Muscle layer of duodenum (tissue), 2 donors: ENCODE data around the gene SLC25A47.
A peak's percentile ranks its signal among the peaks of the same experiment; 100 is the strongest.
"Not testable (repeated sequence)": the region's sequence is repeated elsewhere in the genome, so short reads cannot be mapped to it uniquely, and the experiment has no call there.

Source experiments
- H3K27ac ChIP-seq: one replicate; pipeline ENCODE4 v1.7.0; 2013; ENCODE audit warnings: mild to moderate bottlenecking, low read length
- H3K27me3 ChIP-seq: one replicate; pipeline ENCODE4 v1.7.0; 2013; ENCODE audit warnings: low read depth, mild to moderate bottlenecking, control low read depth, low read length
- H3K36me3 ChIP-seq, 2 donors: one replicate each; pipeline ENCODE4 v1.7.0; 2013; ENCODE audit warnings: low read length in 2 of 2, control low read depth in 1 of 2, mild to moderate bottlenecking in 1 of 2; ENCODE audit not compliant: insufficient read depth in 2 of 2, control insufficient read depth in 1 of 2
- H3K4me1 ChIP-seq, 2 donors: one replicate each; pipeline ENCODE4 v1.7.0; 2013; ENCODE audit warnings: low read length in 2 of 2, mild to moderate bottlenecking in 2 of 2, control low read depth in 1 of 2, moderate library complexity in 1 of 2; ENCODE audit not compliant: insufficient read depth in 2 of 2, control insufficient read depth in 1 of 2
- H3K4me3 ChIP-seq, 2 donors: one replicate each; pipeline ENCODE4 v1.7.0; 2013; ENCODE audit warnings: low read length in 2 of 2, low read depth in 1 of 2, mild to moderate bottlenecking in 1 of 2
- H3K9me3 ChIP-seq, 2 donors: one replicate each; pipeline ENCODE4 v1.7.0; 2013; ENCODE audit warnings: low read length in 2 of 2, control low read depth in 1 of 2, mild to moderate bottlenecking in 1 of 2; ENCODE audit not compliant: control insufficient read depth in 1 of 2
- donor health status: healthy.

Gene SLC25A47

DNA sequence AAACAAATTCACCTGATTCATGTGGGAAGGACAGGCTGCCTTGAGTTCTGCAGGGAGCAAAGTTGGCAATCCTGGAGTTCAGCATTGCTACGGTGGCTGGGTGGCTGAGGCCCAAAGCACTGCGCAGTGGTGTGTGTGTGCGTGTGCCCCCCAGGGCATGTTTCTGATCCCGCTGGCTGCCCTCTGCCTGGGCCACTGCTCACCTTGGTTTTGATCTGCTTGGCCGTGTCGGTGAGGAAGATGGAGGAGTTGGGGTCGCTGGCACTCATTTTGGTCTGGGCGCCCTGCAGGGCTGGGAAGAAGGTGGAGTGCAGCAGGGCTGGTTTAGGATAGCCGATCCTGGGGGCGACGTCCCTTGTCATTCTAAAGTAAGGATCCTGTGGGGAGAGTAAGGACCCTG, 19.1 kb downstream of the SLC25A47 start:
- Histone ChIP-seq H3K36me3 (peaks cover 26 to 29% of the 10 kb centered on the region in 2 donors), H3K27me3 (no peaks in the 10 kb centered on the region), H3K4me1 (peaks cover 7 to 15% of the 10 kb centered on the region in 2 donors), H3K9me3 (no peaks in the 10 kb centered on the region), H3K27ac (peak overlapping the region; percentile 87), H3K4me3 (no peak overlapping the region)

DNA sequence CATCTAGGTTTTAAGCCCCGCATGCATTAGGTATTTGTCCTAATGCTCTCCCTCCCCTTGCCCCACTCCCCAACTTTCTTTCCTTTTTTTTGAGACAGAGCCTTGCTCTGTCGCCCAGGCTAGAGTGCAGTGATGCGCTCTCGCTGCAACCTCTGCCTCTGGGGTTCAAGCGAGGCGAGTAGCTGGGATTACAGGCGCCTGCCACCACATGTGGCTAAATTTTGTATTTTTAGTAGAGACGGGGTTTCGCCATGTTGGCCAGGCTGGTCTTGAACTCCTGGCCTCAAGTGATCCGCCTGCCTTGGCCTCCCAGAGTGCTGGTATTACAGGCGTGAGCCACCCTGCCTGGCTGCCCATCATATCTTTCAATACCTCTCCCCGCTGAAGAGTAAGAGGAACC, 19.7 kb downstream of the SLC25A47 start:
- H3K9me3 ChIP-seq, H3K27ac ChIP-seq, H3K27me3 ChIP-seq, H3K4me3 ChIP-seq: not testable (repeated sequence)
- Histone ChIP-seq H3K36me3 (peaks cover 26% of the 10 kb centered on the region in 2 donors), H3K4me1 (peaks cover 7 to 15% of the 10 kb centered on the region in 2 donors)

DNA sequence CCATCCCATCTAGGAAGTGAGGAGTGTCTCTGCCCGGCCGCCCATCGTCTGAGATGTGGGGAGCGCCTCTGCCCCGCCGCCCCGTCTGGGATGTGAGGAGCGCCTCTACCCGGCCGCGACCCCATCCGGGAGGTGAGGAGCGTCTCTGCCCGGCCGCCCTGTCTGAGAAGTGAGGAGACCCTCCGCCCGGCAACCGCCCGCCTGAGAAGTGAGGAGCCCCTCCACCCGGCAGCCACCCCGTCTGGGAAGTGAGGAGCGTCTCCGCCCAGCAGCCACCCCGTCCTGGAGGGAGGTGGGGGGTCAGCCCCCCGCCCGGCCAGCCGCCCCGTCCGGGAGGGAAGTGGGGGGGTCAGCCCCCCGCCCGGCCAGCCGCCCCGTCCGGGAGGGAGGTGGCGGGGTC, 21.5 kb downstream of the SLC25A47 start:
- H3K27me3 ChIP-seq, H3K4me3 ChIP-seq, H3K27ac ChIP-seq, H3K9me3 ChIP-seq: not testable (repeated sequence)
- Histone ChIP-seq H3K36me3 (peaks cover 28 to 37% of the 10 kb centered on the region in 2 donors), H3K4me1 (peaks cover 7 to 15% of the 10 kb centered on the region in 2 donors)

DNA sequence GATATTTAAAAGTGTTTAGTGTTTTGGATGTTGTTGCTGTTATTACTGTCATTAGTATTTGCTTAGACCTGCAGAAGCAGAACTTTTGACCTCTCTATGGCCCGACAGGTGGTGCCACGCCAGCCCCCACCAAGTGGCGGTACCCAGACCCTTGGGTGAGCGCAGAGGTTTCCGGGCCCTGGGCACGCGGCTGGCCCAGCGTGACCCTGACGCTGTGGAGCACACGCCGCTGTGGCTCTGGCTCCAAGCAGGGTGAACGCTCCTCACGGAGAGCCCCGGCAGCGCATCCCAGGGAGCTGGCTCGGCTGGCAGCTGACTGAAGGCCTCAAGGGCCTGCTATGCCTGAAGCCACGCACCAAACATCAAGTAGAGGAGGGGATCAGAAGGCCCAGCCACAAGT, 22.6 kb downstream of the SLC25A47 start:
- no peak overlapping the region for H3K4me3 ChIP-seq
- peaks cover 25 to 42% of the 10 kb centered on the region in 2 donors for H3K36me3 ChIP-seq
- H3K4me1 ChIP-seq: peaks cover 7 to 15% of the 10 kb centered on the region in 2 donors
- no peaks in the 10 kb centered on the region for H3K9me3 ChIP-seq
- H3K27me3 ChIP-seq: no peaks in the 10 kb centered on the region
- H3K27ac ChIP-seq: no peak overlapping the region

DNA sequence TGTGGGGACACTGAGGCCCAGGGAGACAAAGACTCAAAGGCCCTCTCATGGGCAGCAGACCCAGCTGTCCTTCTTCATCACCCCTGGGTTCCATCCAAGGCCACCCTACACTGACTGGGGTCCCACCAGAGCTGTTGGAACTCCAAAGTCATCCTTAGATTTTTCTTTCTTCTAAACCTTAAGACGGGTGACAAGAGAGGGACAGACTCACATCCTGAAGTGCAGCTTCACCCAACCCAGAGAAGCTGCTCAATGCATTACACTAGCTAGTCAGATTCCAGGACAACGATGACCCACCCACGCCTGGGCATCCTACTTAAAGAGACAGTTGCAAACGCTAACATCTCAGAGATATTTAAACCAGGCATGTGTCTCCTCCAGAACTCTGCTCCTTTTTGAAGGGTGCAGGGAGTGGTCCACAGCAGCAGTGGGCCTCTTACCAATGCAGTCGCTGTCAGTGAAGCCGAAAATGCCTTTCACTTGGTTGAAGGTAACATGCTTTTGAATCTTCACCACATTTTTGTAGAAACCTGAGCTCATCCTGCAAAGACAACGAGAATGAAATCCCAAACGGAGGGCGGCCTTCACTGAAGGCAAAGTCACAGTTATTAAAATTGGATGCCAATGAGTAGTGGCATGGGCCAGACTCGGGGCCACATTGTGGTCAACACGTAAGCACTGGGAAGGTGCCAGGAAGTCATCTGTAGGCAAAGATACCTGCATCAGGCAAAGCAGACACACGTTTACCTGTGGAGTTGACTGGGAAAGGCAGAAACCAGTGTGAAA, 23.4 kb downstream of the SLC25A47 start:
- Histone ChIP-seq H3K9me3 (no peaks in the 10 kb centered on the region), H3K27ac (no peak overlapping the region), H3K4me1 (peaks cover 4 to 14% of the 10 kb centered on the region in 2 donors), H3K36me3 (peaks cover 32 to 46% of the 10 kb centered on the region in 2 donors), H3K27me3 (no peaks in the 10 kb centered on the region), H3K4me3 (no peak overlapping the region)

DNA sequence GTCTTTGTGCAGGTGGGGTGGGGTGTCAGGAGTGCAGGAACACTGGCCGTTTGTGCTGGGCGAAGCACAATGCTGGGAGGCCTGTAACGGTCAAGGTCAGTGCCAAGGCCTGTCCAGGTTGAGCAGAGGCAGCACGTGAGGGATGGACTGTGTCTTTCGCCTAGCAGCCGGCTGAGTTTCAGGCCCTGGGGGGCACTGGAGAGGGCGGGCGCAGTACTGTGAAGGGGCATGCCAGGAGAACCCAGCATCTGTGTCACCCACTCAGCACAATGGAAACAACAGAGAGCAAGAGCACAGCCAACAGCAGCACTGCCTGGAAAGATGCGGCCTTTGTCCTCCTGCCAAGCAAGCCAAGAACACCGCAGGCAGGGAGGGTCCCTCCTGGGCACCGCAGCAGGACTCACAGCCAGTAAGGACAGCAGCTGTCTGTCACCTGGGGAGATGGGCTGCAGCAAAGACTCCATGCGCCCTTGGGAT, 25.2 kb downstream of the SLC25A47 start:
- Histone ChIP-seq H3K9me3 (no peaks in the 10 kb centered on the region), H3K4me1 (no peaks in the 10 kb centered on the region), H3K27ac (no peak overlapping the region), H3K4me3 (no peak overlapping the region), H3K27me3 (no peaks in the 10 kb centered on the region), H3K36me3 (peaks cover 35 to 56% of the 10 kb centered on the region in 2 donors)

DNA sequence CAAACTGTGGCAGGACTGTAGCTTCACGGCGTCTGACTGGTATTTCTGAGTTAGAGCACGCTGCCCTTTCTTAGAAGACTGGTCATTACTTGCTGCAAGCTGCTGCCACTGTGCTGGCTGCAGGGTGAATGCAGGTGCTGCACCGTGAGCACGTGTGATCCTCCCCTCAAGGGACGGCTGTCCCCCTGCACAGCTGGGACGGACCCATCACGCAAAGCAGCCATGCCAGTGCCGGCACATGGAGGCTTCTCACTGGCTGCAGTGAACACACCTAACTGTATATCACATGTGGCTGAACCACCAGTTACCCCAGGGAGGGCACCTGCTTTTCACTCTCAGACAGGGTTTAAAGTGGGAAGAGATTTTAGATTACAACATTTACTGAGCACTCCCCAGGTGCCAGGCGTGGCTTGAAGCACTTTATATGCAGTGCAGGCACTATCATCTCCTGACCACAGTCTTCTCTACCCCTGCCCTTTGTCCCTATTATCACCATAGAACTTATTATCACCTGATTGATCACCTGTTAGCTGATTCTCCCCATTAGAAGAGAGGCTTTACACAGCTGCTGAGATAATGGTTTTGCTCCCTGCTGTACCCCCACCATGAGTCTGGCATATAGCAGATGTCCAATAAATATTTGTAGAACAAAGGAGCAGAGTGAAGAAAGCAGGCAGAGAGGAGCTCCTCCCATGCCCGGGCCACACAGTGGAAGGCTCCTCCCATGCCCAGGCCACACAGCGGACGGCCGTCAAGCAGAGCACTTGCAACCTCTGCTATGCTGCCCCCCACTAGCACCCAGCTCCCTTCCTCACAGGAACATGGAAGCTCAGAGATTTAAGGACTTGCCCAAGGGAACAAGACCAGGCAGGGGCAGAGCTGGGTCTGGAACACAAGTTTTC, 25.9 kb downstream of the SLC25A47 start:
- no peaks in the 10 kb centered on the region for H3K9me3 ChIP-seq
- H3K27ac ChIP-seq: no peak overlapping the region
- no peaks in the 10 kb centered on the region for H3K4me1 ChIP-seq
- no peak overlapping the region for H3K4me3 ChIP-seq
- H3K27me3 ChIP-seq: no peaks in the 10 kb centered on the region
- H3K36me3 ChIP-seq: peaks cover 42 to 64% of the 10 kb centered on the region in 2 donors

DNA sequence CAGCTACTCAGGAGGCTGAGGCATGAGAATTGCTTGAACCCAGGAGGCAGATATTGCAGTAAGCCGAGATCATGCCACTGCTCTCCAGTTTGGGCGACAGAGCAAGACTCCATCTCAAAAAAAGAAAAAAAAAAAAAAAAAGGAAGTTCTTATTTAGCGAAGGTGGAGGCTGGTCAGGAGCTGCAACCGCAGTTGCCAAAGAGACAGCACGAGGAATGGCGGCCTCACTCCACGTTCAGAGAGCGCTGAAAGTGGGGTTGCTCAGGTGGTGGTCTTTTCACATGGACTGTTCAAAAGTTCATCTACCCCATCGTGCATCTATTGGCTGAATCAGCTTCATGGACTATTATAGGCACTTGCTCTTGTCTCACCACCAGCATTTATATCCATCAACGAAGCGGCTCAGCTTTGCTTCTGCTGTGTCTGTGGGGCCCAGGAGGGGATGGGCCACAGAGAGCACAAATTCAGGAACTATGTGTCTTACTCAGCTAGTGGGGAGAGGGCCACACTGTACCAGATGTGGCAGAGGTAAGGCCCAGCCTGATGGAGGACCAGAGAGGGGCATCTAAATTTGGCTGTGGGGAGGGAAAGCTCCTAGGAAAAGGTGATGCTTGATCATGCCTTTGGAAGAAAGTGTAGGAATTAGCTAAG, 27.3 kb downstream of the SLC25A47 start:
- Histone ChIP-seq H3K9me3 (no peaks in the 10 kb centered on the region), H3K4me1 (no peaks in the 10 kb centered on the region), H3K27me3 (no peaks in the 10 kb centered on the region), H3K36me3 (peaks cover 51 to 69% of the 10 kb centered on the region in 2 donors), H3K27ac (no peak overlapping the region), H3K4me3 (no peak overlapping the region)

DNA sequence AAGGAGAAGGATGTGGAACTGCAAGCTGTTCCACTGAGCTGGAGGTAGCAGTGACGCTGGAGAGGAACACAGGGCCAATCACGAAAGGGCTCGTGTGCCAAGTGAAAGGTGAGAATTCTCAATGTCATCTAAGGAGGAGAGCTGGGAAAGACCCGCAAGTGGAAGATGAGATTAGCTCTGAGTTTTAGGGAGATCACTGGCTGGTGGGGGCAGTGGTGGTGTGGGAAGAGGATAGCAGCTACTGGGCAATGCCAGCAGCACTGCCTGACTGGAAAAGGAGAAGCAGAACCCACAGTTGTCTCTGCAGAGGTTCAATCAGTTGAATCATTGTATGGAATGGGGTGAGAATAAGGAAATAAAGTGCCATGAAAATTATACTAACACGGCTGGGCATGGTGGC, 27.8 kb downstream of the SLC25A47 start:
- Histone ChIP-seq H3K9me3 (no peaks in the 10 kb centered on the region), H3K27ac (no peak overlapping the region), H3K4me3 (no peak overlapping the region), H3K36me3 (peaks cover 56 to 71% of the 10 kb centered on the region in 2 donors), H3K4me1 (no peaks in the 10 kb centered on the region), H3K27me3 (no peaks in the 10 kb centered on the region)

DNA sequence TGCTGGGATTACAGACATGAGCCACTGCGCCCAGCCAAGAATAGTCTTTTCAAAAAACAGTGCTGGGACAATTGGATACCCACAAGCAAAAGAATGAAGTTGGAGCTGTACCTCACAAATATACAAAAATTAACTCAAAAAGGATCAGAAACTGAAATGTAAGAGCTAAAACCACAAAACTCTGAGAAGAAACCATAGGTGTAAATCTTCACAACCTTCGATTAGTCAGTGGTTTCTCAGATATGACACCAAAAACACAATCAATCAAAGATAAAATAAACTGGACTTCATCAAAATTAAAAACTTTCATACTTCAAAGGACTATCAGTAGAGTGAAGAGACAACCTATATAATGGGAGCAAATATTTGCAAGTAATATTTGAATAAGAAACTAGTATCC, 35.3 kb downstream of the SLC25A47 start:
- H3K27ac ChIP-seq: no peak overlapping the region
- H3K4me1 ChIP-seq: peaks cover 0 to 2% of the 10 kb centered on the region in 2 donors
- H3K36me3 ChIP-seq: peaks cover 47% of the 10 kb centered on the region in 2 donors
- H3K4me3 ChIP-seq: no peak overlapping the region
- H3K27me3 ChIP-seq: no peaks in the 10 kb centered on the region
- H3K9me3 ChIP-seq: no peaks in the 10 kb centered on the region

DNA sequence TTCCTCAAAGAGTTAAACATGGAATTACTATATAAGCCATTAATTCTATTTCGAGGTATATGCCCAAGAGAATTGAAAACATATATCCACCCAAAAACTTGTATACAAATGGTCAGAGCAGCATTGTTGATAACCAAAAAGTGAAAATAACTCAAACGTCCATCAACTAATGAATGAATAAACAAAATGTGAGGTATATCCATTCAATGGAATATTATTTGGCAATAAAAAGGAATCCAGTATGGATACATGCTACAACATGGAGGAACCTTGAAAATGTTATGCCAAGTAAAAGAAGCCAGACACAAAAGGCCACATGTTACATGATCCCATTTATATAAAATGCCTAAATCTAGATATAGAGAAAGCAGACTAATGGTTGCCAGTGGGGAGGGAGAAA, 36.0 kb downstream of the SLC25A47 start:
- Histone ChIP-seq H3K27ac (no peak overlapping the region), H3K36me3 (peaks cover 39 to 46% of the 10 kb centered on the region in 2 donors)

More for the DNA sequence above, 36.0 kb downstream of the SLC25A47 start:
- Histone ChIP-seq H3K27me3 (no peaks in the 10 kb centered on the region), H3K4me1 (peaks cover 0 to 3% of the 10 kb centered on the region in 2 donors), H3K9me3 (no peaks in the 10 kb centered on the region), H3K4me3 (no peak overlapping the region)
